T-helper 2 cell treated with Interferon-gamma antibody and Interleukin-4, amounts not matched to agents 100 ng/mL and 5 ng/mL, for 36 hours (primary cell): Measurements from ENCODE around the gene WDR90. TPM values are rescaled to one million over a fixed set of nuclear protein-coding genes. Genes with fewer than 3 reads are reported as not detected.
"Not testable (repeated sequence)": the region's sequence is repeated elsewhere in the genome, so short reads cannot be mapped to it uniquely, and the experiment has no call there.

Experiments
- intact Hi-C: fragments of 100-400 bp; cut with micrococcal nuclease; formaldehyde crosslinking; loops from one replicate; pipeline ENCODE4 v1.15.1; 2023
- total RNA-seq: library from RNA; stranded (reverse); gene quantifications from 2 replicates; pipeline ENCODE4 v1.2.3, GENCODE V29; 2022

WDR90 gene
- total RNA-seq, 1 donor from 2014 or later = 85.1 TPM

DNA sequence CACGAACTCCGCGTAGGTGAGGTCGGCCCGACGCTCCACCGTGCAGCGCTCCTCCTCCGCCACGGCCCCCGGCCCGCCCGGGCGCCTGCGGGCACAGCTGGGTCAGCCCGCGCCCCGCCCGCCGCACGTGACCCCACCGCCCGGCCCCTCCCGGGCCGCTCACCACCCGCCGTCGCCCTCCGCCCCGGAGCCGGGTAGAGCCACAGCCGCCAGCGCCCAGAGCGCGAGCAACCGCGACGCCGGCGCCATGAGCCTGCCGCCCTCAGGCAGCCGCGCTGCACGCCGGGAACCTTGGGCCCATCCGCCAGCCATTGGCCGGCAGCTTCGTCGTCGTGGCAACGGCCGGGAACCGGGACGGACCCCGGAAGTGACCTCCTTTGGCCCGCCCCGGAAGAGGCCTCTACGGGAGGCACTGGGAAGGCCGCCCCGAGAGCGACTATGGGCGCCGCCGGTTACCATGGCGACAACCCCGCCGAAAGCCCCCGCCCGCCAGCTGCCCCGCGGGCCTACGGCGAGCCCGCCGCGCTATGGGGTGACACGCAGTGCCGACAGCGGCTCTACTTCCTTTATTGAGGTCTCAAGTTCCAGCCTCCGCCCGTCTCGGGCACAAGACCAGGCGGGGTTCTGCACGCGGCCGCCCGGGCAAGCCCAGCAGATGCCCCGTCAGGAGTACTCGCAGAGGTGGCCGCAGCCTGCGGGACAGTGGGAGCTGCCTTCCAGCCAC is 35.1 kb downstream of the WDR90 start, which contains the start of gene JMJD8:
TSS of gene JMJD8 (minus strand) at position 264 of the 724 bp plus-strand sequence. CDS start at position 249, 15 bp downstream.
- intact Hi-C loops = loop anchor here (1.0 kb wide), 1 partner anchor 48 kb away; the partner anchor contains the start of gene METTL26

DNA sequence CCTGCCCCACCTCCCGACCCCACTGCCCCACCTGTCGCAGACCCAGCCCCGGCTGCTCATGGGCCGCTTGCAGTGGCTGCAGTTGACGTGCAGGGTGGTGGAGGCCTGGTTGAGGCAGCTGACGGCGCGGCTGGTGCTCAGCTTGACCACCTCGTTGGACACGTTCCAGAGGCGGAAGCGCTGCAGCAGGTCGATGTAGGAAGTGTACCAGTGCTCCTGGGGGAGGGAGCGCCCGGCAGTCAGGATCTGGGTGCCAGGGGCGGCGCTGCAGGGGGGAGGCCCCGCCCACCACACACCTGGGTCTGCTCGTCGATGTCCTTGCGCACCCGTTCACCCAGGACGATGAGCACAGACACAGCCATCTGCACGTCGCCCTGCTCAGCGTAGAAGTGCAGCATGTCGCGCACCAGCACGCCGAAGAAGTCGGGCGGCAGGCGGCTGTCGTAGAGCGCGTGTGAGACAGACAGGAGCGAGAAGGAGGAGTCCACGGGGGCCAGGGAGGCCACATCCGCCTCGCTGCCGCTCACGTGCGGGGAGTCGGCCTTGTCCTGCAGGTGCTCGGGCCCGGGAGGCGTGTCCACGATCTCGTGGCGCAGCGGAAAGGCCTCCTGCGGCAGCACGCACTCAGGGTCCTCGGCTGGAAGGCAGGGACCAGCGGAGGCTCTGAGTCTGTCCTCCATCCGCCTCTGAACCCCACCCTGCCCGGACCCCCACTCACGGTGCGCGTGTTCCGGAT is 36.0 kb downstream of the WDR90 start:
- intact Hi-C loops = loop anchor here (1.0 kb wide), 1 partner anchor 49 kb away; the partner anchor contains the start of gene METTL26

DNA sequence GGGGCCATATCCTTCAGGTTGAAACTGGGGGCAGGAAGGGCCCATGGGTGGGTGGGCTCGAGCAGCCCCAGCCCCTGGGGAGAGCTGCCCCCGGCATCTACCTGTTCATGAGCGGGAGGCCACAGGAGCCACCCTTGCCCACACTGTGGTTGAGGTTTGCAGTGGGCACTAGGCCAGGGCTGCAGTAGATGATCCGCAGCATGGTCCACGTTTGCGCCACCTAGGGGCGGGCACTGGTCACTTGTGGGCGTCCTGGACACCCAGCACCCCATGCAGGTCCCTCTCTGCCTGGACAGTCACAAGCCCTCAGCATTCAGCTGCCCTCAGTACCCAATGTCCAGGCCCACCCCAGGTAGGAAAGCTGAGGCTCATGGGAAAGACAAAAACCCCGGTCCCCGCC is 36.8 kb downstream of the WDR90 start:
- intact Hi-C loops = no loop called here

GRCh38 chr16:686459-687260 is 37.5 kb downstream of the WDR90 start:
- intact Hi-C loops = no loop called here

GRCh38 chr16:687499-687898 is 38.3 kb downstream of the WDR90 start:
- intact Hi-C loops = no loop called here

DNA sequence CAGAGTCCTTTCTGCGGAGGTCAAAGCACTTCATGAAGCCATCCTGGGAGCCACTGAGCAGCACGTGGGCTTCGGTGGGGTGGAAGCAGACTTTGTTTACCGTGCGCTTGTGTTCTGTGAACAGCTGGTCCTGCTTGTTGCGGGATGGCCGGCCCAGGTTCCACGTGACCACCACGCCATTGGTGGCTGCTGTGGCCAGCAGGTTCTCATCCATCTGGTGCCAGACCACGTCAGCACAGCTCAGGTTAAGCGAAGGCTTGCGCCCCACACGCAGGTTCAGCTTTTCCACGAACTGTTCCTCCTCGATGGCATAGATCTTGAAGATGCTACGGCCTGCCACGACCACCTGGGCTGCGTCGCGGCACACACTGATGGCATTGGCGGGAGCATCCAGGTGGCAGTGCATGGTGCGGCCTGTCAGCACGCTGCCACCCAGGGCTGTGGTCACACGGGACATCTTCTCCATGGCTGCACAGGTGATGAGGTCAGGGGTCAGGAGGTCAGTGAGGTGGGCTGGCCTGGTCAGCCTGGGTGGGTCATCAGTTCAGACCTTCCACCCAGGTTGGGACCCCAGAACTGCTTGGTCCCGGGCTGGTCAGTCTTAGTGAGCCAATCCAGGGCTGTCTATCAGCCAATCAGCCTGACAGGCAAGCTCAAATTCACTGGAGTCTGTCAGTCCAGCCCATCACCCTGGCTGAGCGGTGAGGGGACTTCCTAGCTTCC is 40.2 kb downstream of the WDR90 start:
- intact Hi-C loops = no loop called here

- intact Hi-C loops = not testable (repeated sequence)
Measured at GRCh38 chr16:691242-691641, 42.1 kb downstream of the WDR90 start.

- intact Hi-C loops = no loop called here
Measured at GRCh38 chr16:692356-693108, 43.4 kb downstream of the WDR90 start.

GRCh38 chr16:693364-693763 is 44.2 kb downstream of the WDR90 start:
- intact Hi-C loops = no loop called here

DNA sequence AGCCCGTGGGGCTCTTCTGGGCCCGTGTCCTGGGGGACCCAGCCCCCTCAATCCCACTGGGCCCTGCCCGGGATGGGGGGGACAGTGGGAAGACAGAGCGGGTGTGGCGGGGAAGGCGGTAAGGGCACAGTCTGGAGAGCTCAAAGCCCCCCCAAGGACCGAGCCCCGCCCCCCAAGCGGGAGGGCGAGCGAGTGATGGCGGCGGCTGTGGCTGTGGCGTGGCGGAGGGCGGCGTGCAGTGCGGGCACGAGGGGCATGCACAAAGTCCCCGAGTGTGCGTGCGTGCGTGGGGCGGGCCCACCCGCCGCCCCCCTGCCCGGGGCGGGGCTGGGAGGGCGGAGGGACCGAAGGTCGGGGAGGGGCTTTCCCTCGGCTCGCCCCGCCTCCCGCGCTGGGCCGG is 44.6 kb downstream of the WDR90 start:
- intact Hi-C loops = no loop called here

DNA sequence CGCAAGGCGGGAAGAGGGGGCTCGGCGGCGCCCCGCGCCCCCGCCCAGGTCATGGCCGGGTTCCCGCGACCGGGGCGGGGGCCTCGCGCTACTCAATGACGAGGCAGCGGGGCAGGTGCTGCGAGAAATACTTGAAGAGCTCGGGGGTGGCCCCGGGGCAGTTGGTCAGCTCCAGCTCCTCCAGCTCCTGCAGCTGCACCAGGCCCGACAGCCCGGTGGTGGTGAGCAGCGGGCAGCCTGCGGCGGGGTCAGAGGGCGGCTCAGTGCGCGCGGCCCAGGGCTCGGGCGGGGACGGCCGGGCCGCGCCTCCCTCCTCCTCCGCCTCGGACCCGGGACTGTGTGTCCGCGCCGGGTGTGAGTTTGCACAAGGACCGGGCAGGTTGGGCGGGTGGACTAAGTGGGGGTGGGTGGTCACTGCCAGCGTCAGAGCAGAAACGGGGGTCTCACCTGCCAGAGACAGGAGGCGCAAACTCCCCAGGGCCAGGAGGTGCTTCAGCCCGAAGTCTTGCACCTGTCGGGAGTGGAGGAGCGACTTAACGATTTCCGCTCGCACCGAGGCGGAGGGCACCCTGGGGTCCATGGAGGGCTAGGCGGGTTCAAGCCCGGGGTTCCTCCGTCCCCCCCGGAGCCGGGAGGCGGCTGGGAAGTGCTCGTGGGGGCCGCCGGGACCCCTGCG is 45.2 kb downstream of the WDR90 start:
- intact Hi-C loops = no loop called here

GRCh38 chr16:694863-695354 is 45.7 kb downstream of the WDR90 start:
- intact Hi-C loops = no loop called here

DNA sequence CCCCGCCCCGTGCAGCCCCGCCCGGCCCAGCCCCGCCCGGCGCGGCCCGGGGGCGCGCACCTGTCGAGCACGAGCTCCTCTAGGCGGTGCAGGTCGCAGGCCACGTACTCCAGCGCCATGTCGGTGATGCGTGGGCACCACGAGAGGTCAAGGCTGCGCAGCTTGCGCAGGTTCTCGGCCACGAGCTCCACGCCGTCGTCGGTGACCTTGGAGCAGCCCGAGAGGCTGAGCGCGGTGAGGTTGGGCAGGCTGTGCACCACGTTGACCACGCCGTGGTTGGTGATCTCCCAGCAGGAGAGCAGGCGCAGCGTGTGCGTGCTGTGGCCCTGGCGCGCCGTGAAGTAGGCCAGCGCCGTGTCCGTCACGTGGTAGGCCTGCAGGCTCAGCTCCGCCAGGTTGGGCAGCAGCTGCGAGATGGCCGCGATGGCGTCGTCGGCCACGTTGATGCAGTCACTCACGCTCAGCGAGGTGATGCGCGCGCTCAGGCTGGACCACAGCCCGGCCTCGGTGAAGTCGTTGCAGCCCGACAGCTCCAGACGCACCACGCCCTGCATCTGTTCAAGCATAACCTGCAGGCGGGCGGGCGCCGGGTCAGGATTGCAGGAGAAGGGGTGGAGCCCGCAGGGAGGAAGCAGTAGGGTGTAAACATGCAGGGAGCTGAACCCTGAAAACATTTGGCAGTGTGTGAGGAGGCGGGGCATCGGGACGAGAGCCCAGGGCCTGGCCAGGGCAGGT is 46.4 kb downstream of the WDR90 start:
- intact Hi-C loops = no loop called here

DNA sequence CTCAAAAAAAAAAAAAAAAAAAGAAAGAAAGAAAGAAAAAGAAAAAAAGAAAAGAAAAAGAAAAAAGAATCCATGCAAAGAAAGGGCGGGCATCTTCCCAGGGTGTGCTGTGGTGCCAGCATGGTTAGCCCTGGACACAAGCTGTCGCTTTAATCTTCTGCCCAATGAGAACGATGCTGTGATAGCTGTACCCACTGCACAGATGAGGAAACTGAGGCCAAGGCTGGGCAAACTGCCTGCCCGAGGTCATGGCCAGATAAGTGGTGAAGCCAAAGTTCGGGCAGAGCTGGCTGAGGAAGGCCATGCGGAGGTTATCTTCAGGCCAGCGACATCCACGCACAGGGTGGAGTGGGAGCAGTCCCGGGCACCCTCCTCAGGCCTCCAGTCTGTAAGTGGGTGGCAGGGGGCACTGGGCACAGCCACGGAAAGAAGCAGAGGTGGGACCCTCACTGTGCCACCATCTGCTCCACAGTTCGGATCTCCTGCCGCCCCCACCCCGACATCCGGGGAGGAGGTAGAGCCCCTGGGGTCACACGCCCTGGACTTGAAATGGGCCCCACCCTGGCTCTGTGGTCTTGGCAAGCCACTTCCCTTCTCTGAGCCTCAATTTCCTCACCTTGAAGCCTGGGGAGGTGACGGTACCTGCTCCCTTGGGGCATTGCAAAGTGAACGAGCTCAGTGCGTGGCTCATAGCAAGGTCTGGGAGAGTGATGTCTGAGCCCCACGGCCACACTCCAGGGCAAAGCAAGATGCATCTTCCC is 49.9 kb downstream of the WDR90 start:
- intact Hi-C loops = no loop called here

DNA sequence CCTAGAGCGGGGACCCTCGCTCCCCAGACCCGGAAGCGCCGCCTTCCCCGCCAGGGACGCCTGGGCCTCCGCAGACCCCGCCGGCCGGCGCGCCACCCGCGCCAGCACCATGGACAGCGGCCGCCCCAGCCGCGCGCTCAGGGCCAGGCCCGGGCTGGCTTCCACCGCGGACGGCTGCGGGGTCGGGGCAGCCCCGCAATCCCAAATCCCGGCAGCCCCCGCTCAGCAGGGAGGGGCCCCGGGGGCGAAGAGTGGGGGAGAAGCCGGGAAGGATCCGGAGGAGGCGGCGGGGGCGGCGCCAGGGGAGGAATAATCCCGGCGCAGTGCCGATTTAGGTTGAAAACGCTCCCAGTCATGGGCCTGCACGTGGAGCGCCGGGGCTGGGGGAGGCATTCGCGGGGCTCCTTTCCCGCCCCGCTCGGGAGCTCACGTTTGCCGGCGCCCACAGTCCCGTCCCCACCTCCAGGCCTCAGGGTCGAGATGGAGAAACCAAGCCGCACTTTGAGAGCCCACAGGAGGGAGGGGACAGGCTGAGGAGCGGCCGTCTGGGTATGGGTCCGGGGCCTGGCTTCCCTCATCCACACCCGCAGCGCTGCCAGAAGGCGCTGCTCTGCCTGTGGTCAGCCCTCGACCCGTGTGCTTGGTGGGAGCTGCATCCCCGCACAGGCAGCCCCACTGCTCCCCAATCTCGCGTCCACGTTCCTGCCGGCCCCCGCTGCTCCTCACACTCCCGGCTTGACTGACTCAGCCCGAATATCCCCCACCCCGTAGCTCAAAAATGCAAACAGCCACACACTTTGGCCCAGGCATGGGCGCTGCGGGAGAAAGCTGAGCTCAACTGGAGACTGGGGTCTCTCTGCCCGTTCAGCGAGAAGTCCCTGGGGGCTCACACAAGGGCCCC is 51.8 kb downstream of the WDR90 start:
- intact Hi-C loops = no loop called here

GRCh38 chr16:702341-702740 is 53.2 kb downstream of the WDR90 start:
- intact Hi-C loops = no loop called here

GRCh38 chr16:703406-703805 is 54.2 kb downstream of the WDR90 start:
- intact Hi-C loops = no loop called here
